GM12873 (cell line): ENCODE data around the gene TECPR1.

Experiments
- CTCF ChIP-seq: IDR thresholded peaks from 2 replicates; pipeline ENCODE4 v1.5.1; 2012; ENCODE audit warnings: low read depth, mild to moderate bottlenecking, moderate library complexity, low read length, control low read depth; ENCODE audit not compliant: insufficient read depth; ENCODE audit errors: missing control alignments

The TECPR1 gene

GRCh38 chr7:98165827-98166667 is 86.0 kb downstream of the TECPR1 start:
- TF ChIP-seq CTCF = peak; percentile 68
